CD14-positive monocyte (primary cell): Measurements from ENCODE around the gene FAM50A. TPM values are rescaled to one million over a fixed set of nuclear protein-coding genes. Genes with fewer than 3 reads are reported as not detected.

Experiments used
- DNase-seq, 3 donors: peaks; one replicate each; pipeline ENCODE4 v3.0.0-alpha.2; 2011 to 2022
- H2AFZ ChIP-seq: 2 replicates; pipeline ENCODE4 v1.6.0; 2012; ENCODE audit warnings: mild to moderate bottlenecking, low read depth, low read length, inconsistent platforms; ENCODE audit not compliant: insufficient read depth, poor library complexity, severe bottlenecking
- H3K27ac ChIP-seq, 2 donors: 1 replicate in 1 of 2; 2 replicates in 1 of 2; pipeline ENCODE4 v1.5.1; 2012 to 2013; ENCODE audit warnings: low read length in 2 of 2, control low read depth in 1 of 2, inconsistent platforms in 1 of 2, low read depth in 1 of 2, mild to moderate bottlenecking in 1 of 2
- H3K27me3 ChIP-seq, 2 donors: one replicate each; pipeline versions ENCODE4 v1.6.0 to v1.6.1; 2011 to 2013; ENCODE audit warnings: low read length in 2 of 2; ENCODE audit not compliant: control insufficient read depth in 2 of 2, insufficient read depth in 2 of 2
- H3K36me3 ChIP-seq, 2 donors: replicated peaks in 1 of 2; 1 replicate in 1 of 2; 2 replicates in 1 of 2; pipeline versions ENCODE4 v1.5.1 to v1.6.1; 2012 to 2013; ENCODE audit warnings: low read length in 2 of 2, control low read depth in 1 of 2, inconsistent platforms in 1 of 2, mild to moderate bottlenecking in 1 of 2; ENCODE audit not compliant: insufficient read depth in 2 of 2, control insufficient read depth in 1 of 2
- H3K4me1 ChIP-seq, 2 donors: 1 replicate in 1 of 2; 2 replicates in 1 of 2; pipeline versions ENCODE4 v1.5.1 to v1.6.1; 2012 to 2013; ENCODE audit warnings: low read length in 2 of 2, control low read depth in 1 of 2, inconsistent platforms in 1 of 2, mild to moderate bottlenecking in 1 of 2, moderate library complexity in 1 of 2; ENCODE audit not compliant: insufficient read depth in 2 of 2, control insufficient read depth in 1 of 2
- H3K4me2 ChIP-seq: replicated peaks from 2 replicates; pipeline ENCODE3; 2012; ENCODE audit warnings: low read length, moderate library complexity, mild to moderate bottlenecking; ENCODE audit not compliant: poor library complexity, severe bottlenecking; ENCODE audit errors: extremely low read depth
- H3K4me3 ChIP-seq, 3 experiments: fragments of 200-600 bp in 1 of 3; sonication (generic) in 1 of 3; replicated peaks in 1 of 3; 1 replicate in 2 of 3; 2 replicates in 1 of 3; pipeline ENCODE4 v1.5.1; 2011 to 2013; ENCODE audit warnings: low read length in 3 of 3, mild to moderate bottlenecking in 3 of 3, control low read depth in 2 of 3, low read depth in 2 of 3, inconsistent platforms in 1 of 3, moderate library complexity in 1 of 3
- H3K79me2 ChIP-seq: 2 replicates; pipeline ENCODE4 v1.6.0; 2012; ENCODE audit warnings: mild to moderate bottlenecking, control low read depth, inconsistent platforms, low read length, moderate library complexity; ENCODE audit not compliant: insufficient read depth
- H3K9ac ChIP-seq: 2 replicates; pipeline ENCODE4 v1.6.0; 2017; ENCODE audit warnings: low read length, mild to moderate bottlenecking; ENCODE audit not compliant: insufficient read depth, poor library complexity, severe bottlenecking
- H3K9me3 ChIP-seq, 2 donors: replicated peaks in 1 of 2; 1 replicate in 1 of 2; 2 replicates in 1 of 2; pipeline versions ENCODE4 v1.5.1 to v1.6.1; 2012 to 2013; ENCODE audit warnings: low read length in 2 of 2, control low read depth in 1 of 2; ENCODE audit not compliant: control insufficient read depth in 1 of 2, insufficient read depth in 1 of 2
- H4K20me1 ChIP-seq: 2 replicates; pipeline ENCODE4 v1.6.0; 2012; ENCODE audit warnings: mild to moderate bottlenecking, low read length, control low read depth, moderate library complexity; ENCODE audit not compliant: insufficient read depth
- H3K27ac Mint-ChIP-seq, 7 donors: one replicate each; pipeline ENCODE4 v1.8.0; 2020; ENCODE audit warnings: mild to moderate bottlenecking in 7 of 7, mixed read lengths in 7 of 7, moderate library complexity in 6 of 7, inconsistent platforms in 2 of 7
- H3K27me3 Mint-ChIP-seq, 3 donors: one replicate each; pipeline ENCODE4 v1.8.0; 2021 to 2022; ENCODE audit warnings: low read depth in 3 of 3, mild to moderate bottlenecking in 3 of 3, mixed read lengths in 3 of 3, moderate library complexity in 3 of 3, inconsistent platforms in 1 of 3
- H3K36me3 Mint-ChIP-seq, 2 donors: one replicate each; pipeline ENCODE4 v1.8.0; 2020; ENCODE audit warnings: mixed read lengths in 2 of 2, inconsistent platforms in 1 of 2, mild to moderate bottlenecking in 1 of 2
- H3K4me1 Mint-ChIP-seq: one replicate; pipeline ENCODE4 v1.8.0; 2020; ENCODE audit warnings: mild to moderate bottlenecking, mixed read lengths
- H3K4me3 Mint-ChIP-seq, 2 donors: one replicate each; pipeline ENCODE4 v1.8.0; 2020; ENCODE audit warnings: mild to moderate bottlenecking in 2 of 2, mixed read lengths in 2 of 2, moderate library complexity in 1 of 2
- H3K9me3 Mint-ChIP-seq, 7 donors: one replicate each; pipeline ENCODE4 v1.8.0; 2020 to 2022; ENCODE audit warnings: mixed read lengths in 7 of 7, mild to moderate bottlenecking in 6 of 7, moderate library complexity in 6 of 7, inconsistent platforms in 2 of 7
- whole genome bisulfite sequencing: methylation state at CpG from one replicate; pipeline ENCODE4 v1.1.5; 2013; ENCODE audit warnings: missing lambda C conversion rate; ENCODE audit not compliant: insufficient coverage; 5-methylcytosine and 5-hydroxymethylcytosine counted together
- intact Hi-C, 2 donors: fragments of 100-400 bp; cut with micrococcal nuclease; formaldehyde crosslinking; loops; one replicate each; pipeline versions ENCODE4 v1.15.0 to v1.15.1; 2023
- polyA plus RNA-seq, 3 donors: library from polyadenylated mRNA; depleted of rRNA in 1 of 3; unstranded in 2 of 3; stranded (reverse) in 1 of 3; fragments of 300-500 nt in 2 of 3; fragments of >200 nt in 1 of 3; fragmentation: Illumina TruSeq in 2 of 3; gene quantifications; 1 replicate in 2 of 3; 2 replicates in 1 of 3; pipeline ENCODE4 v1.2.3, GENCODE V29; 2012 to 2021
- TF ChIP-seq, protein P1 (sequence below): fragments of 200-600 bp; IDR thresholded peaks from one replicate; pipeline ENCODE4 v1.8.0; 2022; ENCODE audit warnings: antibody characterized with exemption, mild to moderate bottlenecking

FAM50A gene
- polyA plus RNA-seq, 3 donors: 23.9 to 88.9 (median 46.4) TPM

DNA sequence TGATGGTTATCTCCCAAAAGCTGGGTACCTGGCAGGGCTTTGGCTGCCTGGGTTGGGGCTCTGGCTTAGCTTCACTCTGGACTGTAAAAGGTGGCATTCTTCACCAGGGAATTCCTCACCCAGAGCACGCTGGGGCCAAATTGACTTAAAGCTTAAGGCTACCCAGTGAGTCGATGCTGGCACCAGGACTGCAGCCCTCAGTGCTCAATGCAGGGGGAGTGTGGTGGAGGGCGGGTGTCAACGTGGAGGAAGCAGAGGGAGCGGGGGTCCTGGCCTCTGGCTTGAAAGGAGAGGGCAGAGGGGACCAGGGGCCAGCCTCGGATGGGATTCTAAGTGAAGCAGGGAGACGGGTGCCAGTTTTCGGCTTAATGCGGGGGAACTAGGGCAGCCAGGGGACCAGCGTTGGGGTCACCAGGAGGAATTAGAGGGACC lies 446 bp upstream of the FAM50A start:
- peaks cover 0 to 13% (median 0%) of the 10 kb centered on the region in 3 donors for H3K27me3 Mint-ChIP-seq
- Histone ChIP-seq H3K79me2 (peaks cover 31% of the 10 kb centered on the region), H3K4me2 (peak overlapping the region; percentile 80), H3K4me3 (peak overlapping the region in 2 of 3 experiments; percentile 21 to 63), H3K27me3 (no peaks in the 10 kb centered on the region), H3K27ac (peak overlapping the region; percentile 23 to 70), H3K9ac (peak overlapping the region; percentile 50), H3K4me1 (peaks cover 16 to 23% of the 10 kb centered on the region in 2 donors), H3K9me3 (peaks cover 0 to under 1% of the 10 kb centered on the region in 2 donors), H4K20me1 (peaks cover 24% of the 10 kb centered on the region), H3K36me3 (peaks cover 43 to 44% of the 10 kb centered on the region in 2 donors), H2AFZ (peak overlapping the region; percentile 59)
- TF ChIP-seq, protein P1, sequence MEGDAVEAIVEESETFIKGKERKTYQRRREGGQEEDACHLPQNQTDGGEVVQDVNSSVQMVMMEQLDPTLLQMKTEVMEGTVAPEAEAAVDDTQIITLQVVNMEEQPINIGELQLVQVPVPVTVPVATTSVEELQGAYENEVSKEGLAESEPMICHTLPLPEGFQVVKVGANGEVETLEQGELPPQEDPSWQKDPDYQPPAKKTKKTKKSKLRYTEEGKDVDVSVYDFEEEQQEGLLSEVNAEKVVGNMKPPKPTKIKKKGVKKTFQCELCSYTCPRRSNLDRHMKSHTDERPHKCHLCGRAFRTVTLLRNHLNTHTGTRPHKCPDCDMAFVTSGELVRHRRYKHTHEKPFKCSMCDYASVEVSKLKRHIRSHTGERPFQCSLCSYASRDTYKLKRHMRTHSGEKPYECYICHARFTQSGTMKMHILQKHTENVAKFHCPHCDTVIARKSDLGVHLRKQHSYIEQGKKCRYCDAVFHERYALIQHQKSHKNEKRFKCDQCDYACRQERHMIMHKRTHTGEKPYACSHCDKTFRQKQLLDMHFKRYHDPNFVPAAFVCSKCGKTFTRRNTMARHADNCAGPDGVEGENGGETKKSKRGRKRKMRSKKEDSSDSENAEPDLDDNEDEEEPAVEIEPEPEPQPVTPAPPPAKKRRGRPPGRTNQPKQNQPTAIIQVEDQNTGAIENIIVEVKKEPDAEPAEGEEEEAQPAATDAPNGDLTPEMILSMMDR: no peak
- 0% methylated on average over 4 of the region's 10 CpGs for WGBS
- H3K27ac Mint-ChIP-seq: peak overlapping the region; percentile 81 to 90 (median 85)
- H3K36me3 Mint-ChIP-seq: peaks cover 49 to 70% of the 10 kb centered on the region in 2 donors
- H3K9me3 Mint-ChIP-seq: peaks cover 0 to 6% (median 0%) of the 10 kb centered on the region in 7 donors
- intact Hi-C loops: loop anchor here in 1 of 2 donors (5.0 kb wide), 1 partner anchor 34 kb away; the partner anchor contains the start of gene LAGE3
- peak overlapping the region; percentile 37 to 67 for H3K4me3 Mint-ChIP-seq
- peaks cover 13% of the 10 kb centered on the region for H3K4me1 Mint-ChIP-seq
- DNase-seq: no peak

DNA sequence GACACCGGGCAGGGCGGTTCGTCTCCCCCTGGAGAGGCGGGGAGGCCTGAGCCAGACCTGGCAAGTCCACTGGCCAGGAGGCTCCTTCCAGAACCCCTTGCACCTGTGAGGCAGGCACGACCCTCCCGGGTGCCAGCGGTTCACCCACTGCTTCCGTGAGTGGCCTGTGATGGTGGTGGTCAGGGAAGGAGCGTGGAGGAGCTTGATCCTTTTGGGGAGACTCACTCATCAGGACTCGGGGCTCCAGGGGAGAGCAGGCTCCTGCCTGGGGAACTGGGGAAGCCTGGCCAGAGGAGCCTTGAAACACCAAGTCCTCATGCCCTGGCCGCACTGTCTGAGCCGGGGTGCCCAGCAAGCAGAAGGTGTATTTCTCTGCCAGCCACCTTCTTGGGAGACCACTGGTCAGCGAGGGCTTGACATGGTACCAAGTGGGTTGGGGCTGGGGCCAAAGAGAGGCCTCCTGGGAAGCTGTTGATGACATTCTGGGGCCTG lies 860 bp downstream of the FAM50A start:
- Mint-ChIP-seq H3K27me3 (peaks cover 0 to 13% (median 0%) of the 10 kb centered on the region in 3 donors), H3K9me3 (peaks cover 0 to 6% (median 0%) of the 10 kb centered on the region in 7 donors), H3K36me3 (peaks cover 54 to 68% of the 10 kb centered on the region in 2 donors), H3K4me1 (peaks cover 10% of the 10 kb centered on the region), H3K4me3 (peak overlapping the region; percentile 50 to 51), H3K27ac (peak overlapping the region in 6 of 7 donors; percentile 15 to 40 (median 32))
- peaks cover 17% of the 10 kb centered on the region for H4K20me1 ChIP-seq
- 67% methylated on average over 4 of the region's 13 CpGs for WGBS
- peak overlapping the region in 1 of 2 donors; percentile 75 for H3K27ac ChIP-seq
- H3K9me3 ChIP-seq: no peaks in the 10 kb centered on the region
- peaks cover 49 to 53% of the 10 kb centered on the region in 2 donors for H3K36me3 ChIP-seq
- peaks cover 15 to 20% of the 10 kb centered on the region in 2 donors for H3K4me1 ChIP-seq
- intact Hi-C loops: loop anchor here in 1 of 2 donors (5.0 kb wide), 1 partner anchor 32 kb away; the partner anchor contains the start of gene LAGE3
- H3K27me3 ChIP-seq: no peaks in the 10 kb centered on the region
- DNase-seq: no peak
- H3K4me2 ChIP-seq: peak overlapping the region; percentile 80
- H3K9ac ChIP-seq: peak overlapping the region; percentile 69
- TF ChIP-seq, protein P1: no peak
- peaks cover 18% of the 10 kb centered on the region for H3K79me2 ChIP-seq
- no peak overlapping the region for H2AFZ ChIP-seq
- peak overlapping the region; percentile 39 to 71 (median 46) for H3K4me3 ChIP-seq
